ENCODE measurements around the gene SLX4IP.

Gene SLX4IP

GRCh38 chr20:10498200-10498599, 63.1 kb downstream of the SLX4IP start:
- no peak for DNase-seq

- no peak for DNase-seq
These were observed 66.3 kb downstream of the SLX4IP start for GRCh38 chr20:10501402-10501801.

DNA sequence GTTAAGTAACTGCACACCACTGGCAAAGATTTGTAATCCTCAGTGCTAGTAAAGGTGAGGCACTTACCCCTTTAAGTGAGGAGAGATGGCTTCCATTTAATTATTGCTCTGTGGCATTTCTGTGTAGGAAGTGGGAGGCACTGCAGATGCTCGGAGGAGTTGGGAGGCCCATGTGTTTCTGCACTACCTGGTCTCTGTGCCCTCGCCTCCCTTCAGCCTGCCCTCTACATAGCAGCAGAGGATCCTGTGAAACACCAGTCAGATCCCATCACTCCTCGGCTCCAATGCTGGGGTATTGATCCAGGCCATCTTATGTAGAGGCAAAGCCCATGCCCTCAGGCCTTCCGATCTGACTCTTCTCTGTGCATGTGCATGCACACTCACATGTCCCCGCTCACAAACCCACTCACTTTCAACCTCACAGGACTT, 67.0 kb downstream of the SLX4IP start:
- DNase-seq, result no peak

DNA sequence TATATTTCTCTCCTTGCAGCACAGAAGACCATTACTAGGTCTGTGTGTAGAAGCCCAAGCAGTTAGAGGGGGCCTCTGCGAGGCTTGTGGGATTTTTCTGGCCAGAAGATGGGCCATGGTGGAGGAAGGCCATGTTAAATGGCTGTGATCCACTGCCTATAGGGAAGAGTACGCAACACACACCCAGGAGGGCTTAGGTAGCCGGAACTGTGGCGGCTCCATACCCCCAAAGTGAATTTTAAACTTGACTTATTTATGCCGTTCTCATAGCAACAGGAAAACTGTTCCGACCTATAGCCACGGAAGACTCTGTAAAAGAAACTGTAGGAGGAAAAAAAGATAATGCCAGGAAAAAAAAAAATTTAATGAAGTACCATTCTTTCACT, 69.5 kb downstream of the SLX4IP start:
- no peak for DNase-seq

GRCh38 chr20:10504994-10505730, 70.1 kb downstream of the SLX4IP start:
- no peak for DNase-seq

- no peak for DNase-seq
These were observed 70.7 kb downstream of the SLX4IP start for GRCh38 chr20:10505827-10506226.

DNA sequence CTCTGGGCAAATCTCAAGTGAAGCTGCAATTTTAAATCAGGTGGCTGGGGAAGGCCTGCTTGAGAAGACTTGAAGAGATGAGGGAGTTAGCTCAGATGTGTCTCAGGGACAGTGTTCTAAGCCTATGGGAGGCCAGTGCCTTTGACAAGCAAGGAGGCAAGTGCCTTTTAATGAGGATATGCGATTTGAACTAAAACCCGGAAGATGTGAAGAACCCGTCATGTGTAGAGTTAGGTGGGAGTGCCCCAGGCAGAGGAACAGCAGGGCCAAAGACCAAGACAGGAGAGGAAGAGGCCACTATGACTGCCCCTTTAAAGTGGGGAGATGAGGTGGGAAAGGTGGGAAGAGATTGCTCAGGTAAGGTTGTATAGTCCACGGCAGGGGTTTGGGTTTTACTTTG, 71.9 kb downstream of the SLX4IP start:
- no peak for DNase-seq

- no peak for DNase-seq
These were observed 73.0 kb downstream of the SLX4IP start for GRCh38 chr20:10508060-10508459.

- DNase-seq, result no peak
These were observed 73.6 kb downstream of the SLX4IP start for GRCh38 chr20:10508468-10509251.

GRCh38 chr20:10509376-10509775, 74.3 kb downstream of the SLX4IP start:
- no peak for DNase-seq

DNA sequence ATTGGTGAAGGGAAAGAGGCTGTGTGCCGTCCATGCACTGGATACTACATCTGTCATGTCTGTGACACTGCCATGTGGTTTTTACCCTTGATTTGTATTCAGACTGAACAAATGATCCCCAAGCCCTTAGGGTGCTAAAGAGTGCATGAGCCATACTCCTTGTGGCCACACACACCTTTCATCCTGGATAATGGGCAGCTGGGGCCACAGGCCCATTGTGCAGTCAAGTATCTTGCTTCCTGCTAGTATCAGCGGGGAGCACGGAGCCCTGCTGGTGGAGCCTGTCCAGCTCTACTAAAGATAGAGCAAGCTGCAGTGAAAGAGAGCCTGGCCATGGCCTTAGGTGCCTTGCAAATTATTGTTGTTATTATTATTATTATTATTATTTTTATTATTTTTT, 75.1 kb downstream of the SLX4IP start:
- DNase-seq, result no peak

- no peak for DNase-seq
These were observed 76.0 kb downstream of the SLX4IP start for GRCh38 chr20:10511170-10511508.

DNA sequence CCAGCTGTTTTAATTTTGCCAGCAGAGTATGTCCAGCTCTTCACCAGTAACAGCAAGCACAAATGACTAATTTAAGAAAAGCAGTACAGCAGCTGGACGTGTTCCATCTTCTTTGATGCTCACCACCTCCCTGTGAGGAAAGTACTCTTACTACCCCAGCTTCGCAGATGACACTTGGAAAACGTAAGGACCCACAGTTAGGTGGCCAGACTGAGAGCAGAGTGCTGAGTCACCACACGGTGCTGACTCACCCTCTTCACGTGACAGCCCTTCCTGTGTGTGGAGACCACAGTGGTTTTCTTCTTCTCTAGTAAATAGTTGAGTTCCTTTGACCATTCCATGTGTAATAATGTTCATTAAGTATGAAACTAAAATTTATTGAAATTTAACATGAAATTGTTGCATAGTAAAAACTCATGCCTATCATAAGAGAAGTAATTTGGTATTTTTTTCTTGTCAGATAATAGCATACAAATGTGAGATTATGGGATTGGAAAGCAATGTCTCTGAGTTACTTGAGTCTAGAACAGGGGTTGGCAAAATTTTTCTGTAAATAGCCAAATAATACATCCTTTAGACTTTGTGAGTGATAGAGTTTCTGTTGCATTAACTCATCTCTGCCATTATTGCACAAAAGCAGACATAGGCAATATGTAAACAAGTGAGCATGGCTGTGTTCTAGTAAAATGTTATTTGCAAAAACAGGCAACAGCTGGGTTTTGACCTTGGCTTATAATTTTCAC, 76.6 kb downstream of the SLX4IP start:
- no peak for DNase-seq

GRCh38 chr20:10513061-10513460, 78.0 kb downstream of the SLX4IP start:
- DNase-seq, result no peak

- no peak for DNase-seq
These were observed 78.9 kb downstream of the SLX4IP start for GRCh38 chr20:10513931-10514575.

GRCh38 chr20:10516529-10516928, 81.4 kb downstream of the SLX4IP start:
- DNase-seq, result no peak

GRCh38 chr20:10519361-10520046, 84.4 kb downstream of the SLX4IP start:
- no peak for DNase-seq

DNA sequence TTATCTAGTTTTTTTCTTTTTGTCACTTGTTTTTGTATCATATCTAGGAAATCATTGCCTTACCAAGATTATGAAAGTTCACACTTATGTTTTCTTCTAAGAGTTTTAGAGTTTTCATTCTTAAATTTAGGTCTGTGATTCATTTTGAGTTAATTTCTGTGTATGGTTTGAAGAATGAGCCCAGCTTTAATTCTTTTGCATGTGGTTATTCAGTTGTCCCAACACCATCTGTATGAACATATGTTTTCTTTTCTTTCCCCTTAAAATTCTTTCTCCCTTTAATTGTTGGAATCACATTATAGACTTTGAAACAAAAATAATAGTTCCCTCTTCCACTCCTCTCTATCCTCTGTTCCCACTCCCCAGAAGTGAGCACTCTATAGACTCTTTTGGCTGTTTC, 85.4 kb downstream of the SLX4IP start:
- peak; percentile 8 for DNase-seq

- no peak for DNase-seq
These were observed 86.1 kb downstream of the SLX4IP start for GRCh38 chr20:10521068-10521831.

DNA sequence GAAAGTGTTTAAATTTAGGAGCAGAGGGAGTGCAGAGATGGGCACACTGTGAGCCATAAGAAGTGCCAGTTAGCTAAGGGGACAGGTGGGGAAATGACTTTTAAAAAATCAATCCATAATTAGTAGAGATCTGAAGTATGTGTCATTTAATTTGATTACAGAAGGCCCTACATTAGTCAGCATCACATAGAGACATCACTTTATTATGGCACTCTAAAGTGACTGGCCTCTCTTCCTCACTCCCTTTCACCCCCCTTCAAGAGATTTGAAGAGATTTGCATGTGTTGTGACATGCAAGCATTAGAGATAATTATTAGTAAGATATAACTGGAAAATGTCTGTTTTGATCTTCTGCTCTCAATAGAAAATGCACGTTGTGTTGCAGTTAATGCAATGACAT, 86.7 kb downstream of the SLX4IP start:
- DNase-seq, result no peak

DNA sequence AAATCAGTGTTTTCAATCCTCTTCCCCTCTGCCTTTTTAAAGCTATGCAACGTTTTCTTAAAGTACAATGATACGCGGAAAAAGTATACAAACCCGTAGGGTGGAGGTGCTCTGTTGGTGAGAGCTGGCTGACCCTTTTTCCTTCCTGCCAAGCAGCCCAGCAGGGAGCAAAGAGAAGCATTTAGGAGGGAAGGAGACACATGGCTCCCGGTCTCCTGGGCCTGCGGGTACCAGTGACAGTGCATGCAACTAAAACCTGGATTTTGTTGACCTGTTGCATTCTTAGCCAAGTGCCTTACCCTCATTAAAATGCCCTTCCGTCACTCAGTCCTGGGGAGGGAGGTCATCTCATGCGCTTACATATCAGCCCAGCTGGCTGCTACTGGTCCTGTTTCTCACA, 87.2 kb downstream of the SLX4IP start:
- DNase-seq, result no peak

- no peak for DNase-seq
These were observed 88.3 kb downstream of the SLX4IP start for GRCh38 chr20:10523443-10523842.

Measured in NCI-H1694 (cell line).